Cardiac muscle cell (in vitro differentiated cells and primary cell): ENCODE results near the gene BMPR1A. TPM values are rescaled to one million over a fixed set of nuclear protein-coding genes. Genes with fewer than 3 reads are reported as not detected.
A peak's percentile ranks its signal among the peaks of the same experiment; 100 is the strongest.

Experiments
- DNase-seq, 2 donors: peaks; one replicate each; pipeline versions ENCODE4 v3.0.0 to v3.0.0-alpha.2; 2010 to 2017; ENCODE audit warnings: low read depth in 1 of 2, low spot score in 1 of 2
- H3K27ac ChIP-seq: fragments of 200-600 bp; sonication (generic); 2 replicates; pipeline ENCODE4 v1.5.1; 2016
- H3K27me3 ChIP-seq: fragments of 200-600 bp; sonication (generic); 2 replicates; pipeline ENCODE4 v1.6.0; 2016; ENCODE audit warnings: control low read depth
- H3K36me3 ChIP-seq: fragments of 200-600 bp; sonication (generic); 2 replicates; pipeline ENCODE4 v1.5.1; 2016; ENCODE audit warnings: control low read depth
- H3K4me1 ChIP-seq: fragments of 200-600 bp; sonication (generic); 2 replicates; pipeline ENCODE4 v1.8.1; 2017; ENCODE audit warnings: low read depth, mild to moderate bottlenecking, mixed run types
- H3K4me3 ChIP-seq: fragments of 200-600 bp; sonication (generic); 2 replicates; pipeline ENCODE4 v1.5.1; 2016; ENCODE audit warnings: mild to moderate bottlenecking
- H3K9me3 ChIP-seq: fragments of 200-600 bp; sonication (generic); 2 replicates; pipeline ENCODE4 v1.5.1; 2017; ENCODE audit warnings: low read depth, mild to moderate bottlenecking, control low read depth
- CTCF ChIP-seq: IDR thresholded peaks from 2 replicates; pipeline ENCODE4 v1.5.1; 2012; ENCODE audit warnings: low read depth, mild to moderate bottlenecking, low read length
- polyA plus RNA-seq: library from polyadenylated mRNA; unstranded; fragments of >200 nt; fragmentation: Nextera tagmentation; extraction: Ambion mirVana; gene quantifications from 2 replicates; pipeline ENCODE4 v1.2.1, GENCODE V29; 2016
- total RNA-seq: library from RNA; depleted of rRNA; stranded (reverse); fragments of >200 nt; gene quantifications from 2 replicates; pipeline ENCODE4 v1.2.3, GENCODE V29; 2016

Gene BMPR1A
- total and polyA plus RNA-seq, 2 experiments from 2014 or later: 35.6 to 39.4 TPM

GRCh38 chr10:86970162-86970981 is 214.0 kb downstream of the BMPR1A start:
- TF ChIP-seq CTCF: no peak
- Histone ChIP-seq H3K27me3 (peaks cover 5% of the 10 kb centered on the region), H3K9me3 (no peaks in the 10 kb centered on the region), H3K4me1 (peaks cover 13% of the 10 kb centered on the region), H3K36me3 (no peaks in the 10 kb centered on the region), H3K4me3 (peak overlapping the region; percentile 22), H3K27ac (no peak overlapping the region)
- DNase-seq: peak in 1 of 2 donors; percentile 27

- Histone ChIP-seq H3K4me1 (peaks cover 13% of the 10 kb centered on the region), H3K27ac (no peak overlapping the region), H3K27me3 (peaks cover 5% of the 10 kb centered on the region), H3K9me3 (no peaks in the 10 kb centered on the region), H3K4me3 (peak overlapping the region; percentile 22), H3K36me3 (no peaks in the 10 kb centered on the region)
- TF ChIP-seq CTCF: no peak
- DNase-seq: no peak
Observed at GRCh38 chr10:86970982-86971231, 214.5 kb downstream of the BMPR1A start.

GRCh38 chr10:86971232-86971991 is 215.0 kb downstream of the BMPR1A start:
- Histone ChIP-seq H3K4me1 (peaks cover 13% of the 10 kb centered on the region), H3K36me3 (no peaks in the 10 kb centered on the region), H3K27ac (peak overlapping the region; percentile 33), H3K4me3 (peak overlapping the region; percentile 22), H3K27me3 (peaks cover 5% of the 10 kb centered on the region), H3K9me3 (no peaks in the 10 kb centered on the region)
- no peak for TF ChIP-seq CTCF
- DNase-seq: peak; percentile 79 to 90

- Histone ChIP-seq H3K4me3 (no peak overlapping the region), H3K36me3 (no peaks in the 10 kb centered on the region), H3K9me3 (no peaks in the 10 kb centered on the region), H3K27ac (no peak overlapping the region), H3K27me3 (peaks cover 5% of the 10 kb centered on the region), H3K4me1 (peaks cover 13% of the 10 kb centered on the region)
- TF ChIP-seq CTCF: no peak
- no peak for DNase-seq
Observed at GRCh38 chr10:86972613-86973380, 216.4 kb downstream of the BMPR1A start.

GRCh38 chr10:86974484-86974883 is 218.1 kb downstream of the BMPR1A start:
- TF ChIP-seq CTCF: no peak
- Histone ChIP-seq H3K4me3 (no peak overlapping the region), H3K36me3 (no peaks in the 10 kb centered on the region), H3K4me1 (peaks cover 13% of the 10 kb centered on the region), H3K27me3 (peaks cover 5% of the 10 kb centered on the region), H3K27ac (no peak overlapping the region), H3K9me3 (no peaks in the 10 kb centered on the region)
- no peak for DNase-seq
